Lower lobe of right lung (tissue), 2 donors: ENCODE results near the gene BNC2. TPM values are rescaled to one million over a fixed set of nuclear protein-coding genes. Genes with fewer than 3 reads are reported as not detected.

ENCODE experiments used
- ATAC-seq, 2 donors: fragments of 200-7000 bp; cut with Tn5 transposase; one replicate each; pipeline ENCODE4 v1.9.1; 2020 to 2022; ENCODE audit warnings: mild to moderate bottlenecking in 2 of 2, moderate library complexity in 2 of 2
- DNase-seq: peaks from one replicate; pipeline ENCODE4 v3.0.0-alpha.2; 2020
- H3K27ac ChIP-seq: fragments of 200-600 bp; one replicate; pipeline ENCODE4 v1.8.0; 2022
- H3K27me3 ChIP-seq: fragments of 200-600 bp; one replicate; pipeline ENCODE4 v1.8.0; 2022; ENCODE audit warnings: low read depth
- H3K36me3 ChIP-seq: fragments of 200-600 bp; one replicate; pipeline ENCODE4 v1.8.0; 2022; ENCODE audit warnings: mild to moderate bottlenecking
- H3K4me1 ChIP-seq: fragments of 200-600 bp; one replicate; pipeline ENCODE4 v1.8.0; 2022
- H3K4me3 ChIP-seq: fragments of 200-600 bp; one replicate; pipeline ENCODE4 v1.8.0; 2022; ENCODE audit warnings: mild to moderate bottlenecking
- H3K9me3 ChIP-seq: fragments of 200-600 bp; one replicate; pipeline ENCODE4 v1.8.0; 2022
- CTCF ChIP-seq: fragments of 200-600 bp; IDR thresholded peaks from one replicate; pipeline ENCODE4 v1.8.0; 2022; ENCODE audit warnings: antibody characterized with exemption, mild to moderate bottlenecking
- intact Hi-C: fragments of 100-400 bp; cut with DNase I; formaldehyde crosslinking; loops from one replicate; pipeline ENCODE4 v1.11.0; 2022
- total RNA-seq: library from RNA; stranded (reverse); fragmentation: NEBNext Ultra II Directional; extraction: Animal tissue kit (Norgen Biotek cat#: 25700); gene quantifications from one replicate; pipeline ENCODE4 v1.2.1, GENCODE V29; 2021
- donor health status: DM: no; HTN: yes; CAD: no; lungs with severe emphysema.

The BNC2 gene
- total RNA-seq, 1 donor from 2014 or later: 15.0 TPM

DNA sequence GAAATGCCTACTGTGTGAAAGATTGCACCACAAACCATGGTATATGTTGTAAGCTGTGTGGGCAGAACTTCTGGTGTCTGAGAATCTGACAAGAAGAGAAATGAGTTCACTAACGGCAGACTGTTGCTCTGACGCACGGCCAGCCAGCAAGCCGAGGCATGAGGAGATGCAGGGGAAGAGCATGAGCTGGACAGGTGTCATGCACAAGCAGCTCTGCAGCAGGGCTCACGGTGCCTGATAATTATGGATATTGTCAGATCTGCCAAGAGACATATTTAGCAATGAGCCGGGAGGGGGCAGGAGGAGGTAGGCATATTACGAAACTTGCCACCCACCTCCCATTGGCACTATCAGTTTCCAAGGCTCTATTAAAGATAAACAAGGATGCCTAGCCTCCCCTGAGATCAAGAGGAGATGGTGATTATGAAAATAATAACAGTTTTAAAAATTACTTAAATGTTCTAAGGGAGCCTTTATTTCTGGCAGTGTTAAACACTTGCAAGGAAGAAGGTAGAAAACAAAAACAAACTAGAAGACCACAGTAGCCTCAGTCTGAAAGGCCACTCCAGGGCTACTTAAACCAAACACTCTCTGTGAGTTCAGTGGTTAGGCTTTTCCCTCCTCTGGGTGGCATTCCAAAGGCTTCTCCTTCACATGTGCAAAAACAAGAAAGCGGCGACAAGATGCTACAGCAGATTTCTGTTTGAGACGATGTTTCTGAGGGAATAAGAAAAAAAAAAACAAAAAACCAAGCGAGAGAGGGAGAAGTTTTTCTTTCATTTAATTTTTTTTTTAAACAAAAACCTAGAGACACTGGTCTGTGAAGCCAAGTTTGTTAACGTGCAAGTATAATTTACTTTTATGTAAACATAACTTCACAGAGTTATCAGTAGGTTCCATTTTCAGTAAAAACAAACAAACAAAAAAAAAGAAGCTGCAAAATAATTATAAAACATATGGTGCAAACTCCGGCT, 339.5 kb downstream of the BNC2 start:
- Histone ChIP-seq H3K4me3 (no peak overlapping the region), H3K27me3 (no peaks in the 10 kb centered on the region), H3K27ac (no peak overlapping the region), H3K4me1 (no peaks in the 10 kb centered on the region), H3K36me3 (no peaks in the 10 kb centered on the region), H3K9me3 (no peaks in the 10 kb centered on the region)
- ATAC-seq: peak in 1 of 2 donors; percentile 19
- intact Hi-C loops: no loop called here
- TF ChIP-seq CTCF: no peak
- DNase-seq: peak; percentile 46

- no peaks in the 10 kb centered on the region for H3K36me3 ChIP-seq
- no peak for ATAC-seq
Observed at GRCh38 chr9:16527573-16527972, 342.9 kb downstream of the BNC2 start.

GRCh38 chr9:16526380-16526779, 344.1 kb downstream of the BNC2 start:
- no peaks in the 10 kb centered on the region for H3K9me3 ChIP-seq
- DNase-seq (no peak), ATAC-seq (no peak)
- TF ChIP-seq CTCF: no peak
- H3K36me3 ChIP-seq: no peaks in the 10 kb centered on the region
- no peak overlapping the region for H3K27ac ChIP-seq
- intact Hi-C loops: no loop called here
- H3K4me3 ChIP-seq: no peak overlapping the region
- H3K4me1 ChIP-seq: peaks cover 17% of the 10 kb centered on the region
- H3K27me3 ChIP-seq: no peaks in the 10 kb centered on the region

More at GRCh38 chr9:16527573-16527972, 342.9 kb downstream of the BNC2 start:
- H3K27me3 ChIP-seq: no peaks in the 10 kb centered on the region
- intact Hi-C loops: no loop called here
- DNase-seq: no peak
- H3K4me3 ChIP-seq: no peak overlapping the region
- H3K9me3 ChIP-seq: no peaks in the 10 kb centered on the region
- no peak overlapping the region for H3K27ac ChIP-seq
- peaks cover 5% of the 10 kb centered on the region for H3K4me1 ChIP-seq
- no peak for TF ChIP-seq CTCF

DNA sequence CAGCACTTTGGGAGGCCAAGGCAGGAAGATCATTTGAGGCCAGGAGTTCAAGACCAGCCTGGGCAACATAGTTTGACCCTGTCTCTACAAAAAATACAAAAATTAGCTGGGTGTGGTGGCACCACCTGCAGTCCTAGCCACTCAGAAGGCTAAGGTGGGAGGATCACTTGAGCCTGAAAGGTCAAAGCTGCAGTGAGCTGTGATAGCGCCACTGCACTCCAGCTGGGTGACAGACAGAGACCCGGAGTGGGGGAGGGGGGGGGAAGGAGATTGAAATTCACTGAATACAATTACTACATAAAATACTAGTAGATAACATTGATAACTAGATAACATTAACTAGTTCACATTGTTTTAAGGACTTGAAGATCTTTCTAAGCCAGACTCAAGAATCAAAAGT, 345.6 kb downstream of the BNC2 start:
- ATAC-seq (no peak), DNase-seq (no peak)
- TF ChIP-seq CTCF: no peak
- Histone ChIP-seq H3K27ac (no peak overlapping the region), H3K27me3 (no peaks in the 10 kb centered on the region), H3K4me1 (peaks cover 23% of the 10 kb centered on the region), H3K4me3 (no peak overlapping the region), H3K9me3 (no peaks in the 10 kb centered on the region), H3K36me3 (no peaks in the 10 kb centered on the region)
- intact Hi-C loops: no loop called here

- no peaks in the 10 kb centered on the region for H3K36me3 ChIP-seq
- no peak for ATAC-seq
- intact Hi-C loops: no loop called here
- H3K27ac ChIP-seq: no peak overlapping the region
- no peaks in the 10 kb centered on the region for H3K9me3 ChIP-seq
- TF ChIP-seq CTCF: no peak
- no peaks in the 10 kb centered on the region for H3K27me3 ChIP-seq
- peaks cover 23% of the 10 kb centered on the region for H3K4me1 ChIP-seq
- H3K4me3 ChIP-seq: no peak overlapping the region
- no peak for DNase-seq
Observed at GRCh38 chr9:16524078-16524477, 346.4 kb downstream of the BNC2 start.
